Stimulated activated CD8-positive, alpha-beta memory T cell treated with anti-CD3 and anti-CD28 coated beads, Interleukin-12 subunit alpha, Interleukin-12 subunit beta, amount 100 ng/mL, for 24 hours (primary cell): ENCODE measurements around the gene CRAMP1.
"Not testable (repeated sequence)": the region's sequence is repeated elsewhere in the genome, so short reads cannot be mapped to it uniquely, and the experiment has no call there.

Experiments used
- DNase-seq: peaks from one replicate; pipeline ENCODE4 v3.0.0-alpha.2; 2020; ENCODE audit errors: extremely low read depth

Gene CRAMP1, protein sequence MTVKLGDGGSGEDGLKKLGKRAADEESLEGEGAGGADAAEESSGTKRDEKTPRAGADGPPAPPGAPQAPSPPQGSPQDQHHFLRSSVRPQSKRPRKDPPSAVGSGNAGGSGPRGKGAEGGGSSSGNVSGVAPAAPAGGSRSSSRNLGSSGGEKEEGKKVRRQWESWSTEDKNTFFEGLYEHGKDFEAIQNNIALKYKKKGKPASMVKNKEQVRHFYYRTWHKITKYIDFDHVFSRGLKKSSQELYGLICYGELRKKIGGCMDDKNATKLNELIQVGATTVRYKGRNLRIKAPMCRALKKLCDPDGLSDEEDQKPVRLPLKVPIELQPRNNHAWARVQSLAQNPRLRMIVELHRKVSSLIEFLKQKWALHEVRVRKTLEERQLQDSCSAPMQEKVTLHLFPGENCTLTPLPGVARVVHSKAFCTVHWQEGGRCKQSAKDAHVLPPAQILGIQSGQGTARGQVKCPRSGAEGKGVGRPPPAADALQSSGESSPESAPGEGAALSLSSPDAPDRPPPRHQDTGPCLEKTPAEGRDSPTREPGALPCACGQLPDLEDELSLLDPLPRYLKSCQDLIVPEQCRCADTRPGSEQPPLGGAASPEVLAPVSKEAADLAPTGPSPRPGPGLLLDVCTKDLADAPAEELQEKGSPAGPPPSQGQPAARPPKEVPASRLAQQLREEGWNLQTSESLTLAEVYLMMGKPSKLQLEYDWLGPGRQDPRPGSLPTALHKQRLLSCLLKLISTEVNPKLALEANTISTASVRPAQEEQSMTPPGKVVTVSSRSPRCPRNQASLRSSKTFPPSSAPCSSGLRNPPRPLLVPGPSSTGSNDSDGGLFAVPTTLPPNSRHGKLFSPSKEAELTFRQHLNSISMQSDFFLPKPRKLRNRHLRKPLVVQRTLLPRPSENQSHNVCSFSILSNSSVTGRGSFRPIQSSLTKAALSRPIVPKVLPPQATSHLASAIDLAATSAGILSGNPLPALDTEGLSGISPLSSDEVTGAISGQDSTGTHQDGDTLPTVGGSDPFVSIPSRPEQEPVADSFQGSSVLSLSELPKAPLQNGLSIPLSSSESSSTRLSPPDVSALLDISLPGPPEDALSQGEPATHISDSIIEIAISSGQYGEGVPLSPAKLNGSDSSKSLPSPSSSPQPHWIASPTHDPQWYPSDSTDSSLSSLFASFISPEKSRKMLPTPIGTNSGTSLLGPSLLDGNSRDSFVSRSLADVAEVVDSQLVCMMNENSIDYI (N-terminal part only)

DNA sequence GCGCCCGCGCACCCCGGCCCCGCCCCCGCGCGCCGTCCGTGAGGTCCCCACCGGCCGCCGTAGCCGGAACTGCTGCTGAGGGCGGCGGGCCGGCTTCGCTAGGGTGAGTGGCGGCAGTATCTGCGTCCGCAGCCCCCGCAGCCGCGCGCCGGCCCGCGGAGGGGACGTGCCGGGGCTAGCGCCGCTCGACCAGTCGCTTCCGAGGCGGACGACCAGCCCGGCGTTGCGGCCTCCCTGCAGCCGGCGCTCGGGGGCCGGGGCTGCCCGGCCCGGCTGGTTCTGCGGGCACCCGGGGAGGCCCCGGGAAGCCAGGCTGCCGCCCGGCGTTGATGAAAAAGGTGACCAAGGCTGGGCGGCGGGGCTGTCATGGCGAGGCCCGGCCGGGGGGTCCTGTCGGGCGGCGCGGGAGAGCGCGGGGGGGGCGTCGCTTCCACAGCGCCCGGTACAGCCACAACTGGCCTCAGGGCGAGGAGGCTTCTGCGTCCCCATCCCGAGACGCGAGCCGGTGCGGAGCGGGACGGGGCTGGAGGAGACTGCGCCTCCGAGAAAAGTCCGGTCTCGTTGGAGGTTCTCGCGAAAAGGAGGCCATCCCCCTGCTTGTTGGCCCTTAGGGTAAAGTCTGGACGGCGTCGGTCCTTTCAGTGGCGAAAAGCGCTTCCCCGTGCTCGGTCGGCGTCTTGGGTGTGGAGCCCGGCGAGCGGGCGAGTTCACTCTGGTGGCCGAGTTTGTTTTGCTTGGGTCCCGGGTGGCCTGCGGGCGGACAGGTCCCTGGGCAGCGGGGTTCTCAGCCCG is at the start of gene CRAMP1:
Gene CRAMP1, plus strand, starts transcription at position 41 of the 792 bp plus-strand sequence. CDS start 2,280 bp downstream, outside the sequence.
- DNase-seq = no peak

GRCh38 chr16:1563786-1564185 is 48.4 kb upstream of the CRAMP1 start:
- DNase-seq = no peak

- no peak for DNase-seq
Observed at GRCh38 chr16:1564325-1564724, 47.8 kb upstream of the CRAMP1 start.

GRCh38 chr16:1565083-1565805 is 46.9 kb upstream of the CRAMP1 start:
- no peak for DNase-seq

DNA sequence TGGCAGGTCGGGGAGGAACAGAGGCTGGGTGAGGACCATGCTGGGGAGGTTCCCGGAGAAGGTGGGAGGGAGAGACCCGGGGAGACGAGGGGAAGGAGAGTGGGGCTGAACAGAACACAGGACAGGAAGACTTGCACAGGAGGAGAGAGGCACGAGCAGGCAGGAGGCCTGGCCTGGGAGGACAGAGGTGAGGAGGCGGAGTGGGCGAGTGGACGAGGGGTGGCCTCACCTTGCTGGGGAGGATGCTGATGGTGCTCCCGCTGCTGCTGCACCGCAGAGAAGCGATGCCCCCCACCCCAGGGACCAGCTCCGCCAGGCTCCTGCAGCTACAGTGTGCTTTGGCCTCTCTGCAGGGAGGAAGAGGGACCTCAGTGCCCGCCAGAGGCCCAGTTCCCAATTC is 44.2 kb upstream of the CRAMP1 start:
- DNase-seq = no peak

GRCh38 chr16:1571012-1571671 is 41.0 kb upstream of the CRAMP1 start:
- DNase-seq = no peak

DNA sequence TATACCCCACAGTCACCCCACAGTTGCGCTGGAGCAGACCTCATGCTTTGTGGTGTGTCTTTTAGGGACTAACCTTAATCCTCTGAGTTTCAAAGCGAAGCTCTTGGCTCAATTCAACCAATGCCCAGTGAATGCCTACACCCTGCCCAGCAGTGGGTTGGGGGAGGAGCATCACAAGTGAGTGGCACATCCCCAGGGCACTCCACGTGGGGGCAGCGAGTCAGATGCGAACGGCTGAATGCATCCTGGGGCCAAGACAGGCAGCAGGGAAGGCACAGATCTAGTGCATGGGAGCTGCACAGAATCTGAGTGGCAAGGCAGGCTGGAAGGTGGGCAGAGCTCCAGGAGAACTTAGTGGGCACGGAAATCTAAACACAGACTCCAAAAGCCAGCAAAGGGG is 39.5 kb upstream of the CRAMP1 start:
- DNase-seq = no peak

- DNase-seq = no peak
Observed at GRCh38 chr16:1573301-1573700, 38.9 kb upstream of the CRAMP1 start.

GRCh38 chr16:1575578-1575977 is 36.6 kb upstream of the CRAMP1 start:
- no peak for DNase-seq

GRCh38 chr16:1579214-1579613 is 32.9 kb upstream of the CRAMP1 start:
- DNase-seq = no peak

DNA sequence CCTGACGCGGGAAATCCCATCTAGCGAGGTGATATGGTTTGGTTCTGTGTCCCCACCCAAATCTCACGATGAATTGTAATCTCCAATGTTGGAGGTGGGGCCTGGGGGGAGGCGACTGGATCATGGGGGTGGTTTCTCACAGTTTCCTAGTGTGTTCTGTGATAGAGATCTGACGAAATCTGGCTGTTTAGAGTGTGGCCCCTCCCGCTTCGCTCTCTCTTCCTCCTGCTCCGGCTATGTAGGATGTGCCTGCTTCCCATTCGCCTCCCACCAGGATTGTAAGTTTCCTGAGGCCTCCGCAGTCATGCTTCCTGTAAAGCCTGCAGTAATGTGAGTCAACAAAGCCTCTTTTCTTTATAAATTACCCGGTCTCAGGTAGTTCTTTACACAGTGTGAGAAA is 31.9 kb upstream of the CRAMP1 start:
- DNase-seq = no peak

GRCh38 chr16:1580956-1581355 is 31.2 kb upstream of the CRAMP1 start:
- DNase-seq = no peak

DNA sequence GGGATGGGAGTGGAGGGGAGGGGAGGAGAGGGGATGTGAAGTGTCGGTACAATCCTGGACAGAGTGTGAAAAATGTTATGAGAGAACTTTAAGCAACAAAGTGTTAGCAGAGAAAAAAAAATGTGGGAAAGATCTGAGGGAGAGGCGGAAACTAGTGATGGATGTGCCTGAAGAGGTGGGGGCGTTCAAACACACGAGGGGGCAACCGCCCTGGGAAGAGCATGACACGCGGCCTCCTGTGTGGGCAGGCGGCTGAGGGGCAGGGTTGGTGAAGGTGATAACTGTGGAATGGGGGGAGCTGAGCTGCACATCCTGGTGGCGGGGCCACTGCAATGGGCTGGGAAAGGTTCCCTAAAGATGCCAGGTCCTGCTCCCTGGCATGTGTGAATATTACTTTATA is 30.4 kb upstream of the CRAMP1 start:
- DNase-seq = no peak

DNA sequence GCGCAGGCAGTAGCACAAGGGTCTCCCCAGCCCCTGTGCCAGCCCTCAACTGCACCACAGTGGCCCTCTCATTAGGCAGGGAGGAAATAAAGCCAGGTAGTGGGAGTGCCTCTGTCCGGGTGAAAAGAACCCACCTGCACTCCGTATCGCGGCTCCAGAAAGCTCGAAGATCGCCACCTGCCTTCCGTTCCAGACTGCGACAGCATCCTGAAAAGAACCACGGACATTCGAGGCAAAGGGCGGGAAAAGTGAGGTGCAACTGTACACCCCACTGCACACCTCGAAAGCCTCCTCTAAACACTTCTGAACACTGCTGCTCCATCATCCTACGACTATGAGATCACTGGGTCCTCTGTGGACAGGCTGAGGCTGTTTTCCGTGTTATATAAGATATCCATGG is 29.0 kb upstream of the CRAMP1 start:
- DNase-seq = no peak

GRCh38 chr16:1584926-1585484 is 27.2 kb upstream of the CRAMP1 start:
- DNase-seq = no peak

- no peak for DNase-seq
Observed at GRCh38 chr16:1590366-1590765, 21.8 kb upstream of the CRAMP1 start.

- no peak for DNase-seq
Observed at GRCh38 chr16:1590930-1591705, 21.0 kb upstream of the CRAMP1 start.

GRCh38 chr16:1592446-1592845 is 19.7 kb upstream of the CRAMP1 start:
- no peak for DNase-seq

DNA sequence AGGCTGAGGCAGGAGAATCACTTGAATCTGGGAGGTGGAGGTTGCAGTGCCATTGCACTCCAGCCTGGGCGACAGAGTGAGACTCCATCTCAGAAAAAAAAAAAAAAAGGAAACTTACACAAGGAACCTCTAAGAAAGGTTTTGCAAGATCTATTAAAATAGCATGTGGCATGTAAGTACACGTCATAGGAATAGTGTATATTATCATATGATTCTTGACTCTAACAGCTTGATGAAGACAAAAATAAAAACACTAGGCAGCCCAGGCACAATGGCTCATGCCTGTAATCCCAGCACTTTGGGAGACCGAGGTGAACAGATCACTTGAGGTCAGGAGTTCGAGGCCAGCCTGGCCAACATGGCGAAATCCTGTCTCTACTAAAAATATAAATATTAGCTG is 16.6 kb upstream of the CRAMP1 start:
- DNase-seq = not testable (repeated sequence)
